GM18907 (cell line): ENCODE data around the gene PTPN7.
"Not testable (repeated sequence)": the region's sequence is repeated elsewhere in the genome, so short reads cannot be mapped to it uniquely, and the experiment has no call there.

Source experiments
- ATAC-seq: cut with Tn5 transposase; IDR thresholded peaks from one replicate; pipeline ENCODE4 v1.9.1; 2021; ENCODE audit warnings: mild to moderate bottlenecking, moderate library complexity; ENCODE audit not compliant: unreplicated experiment

The PTPN7 gene

GRCh38 chr1:202189918-202190715 is 29.7 kb upstream of the PTPN7 start:
- no peak for ATAC-seq

GRCh38 chr1:202189001-202189790 is 28.8 kb upstream of the PTPN7 start:
- no peak for ATAC-seq

GRCh38 chr1:202187697-202188407 is 27.4 kb upstream of the PTPN7 start:
- ATAC-seq = no peak

GRCh38 chr1:202187041-202187671 is 26.8 kb upstream of the PTPN7 start:
- ATAC-seq = no peak

GRCh38 chr1:202186327-202186726 is 25.9 kb upstream of the PTPN7 start:
- no peak for ATAC-seq

GRCh38 chr1:202184750-202185460 is 24.5 kb upstream of the PTPN7 start:
- ATAC-seq = no peak

GRCh38 chr1:202182040-202182877 is 21.9 kb upstream of the PTPN7 start:
- ATAC-seq = no peak

- no peak for ATAC-seq
These were observed 21.2 kb upstream of the PTPN7 start for GRCh38 chr1:202181586-202181985.

- ATAC-seq = not testable (repeated sequence)
These were observed 20.3 kb upstream of the PTPN7 start for GRCh38 chr1:202180751-202181139.

GRCh38 chr1:202179828-202180750 is 19.7 kb upstream of the PTPN7 start:
- ATAC-seq = no peak

- ATAC-seq = no peak
These were observed 16.8 kb upstream of the PTPN7 start for GRCh38 chr1:202176949-202177927.

- no peak for ATAC-seq
These were observed 13.6 kb upstream of the PTPN7 start for GRCh38 chr1:202173993-202174392.

- ATAC-seq = no peak
These were observed 11.6 kb upstream of the PTPN7 start for GRCh38 chr1:202172015-202172355.

- no peak for ATAC-seq
These were observed 11.1 kb upstream of the PTPN7 start for GRCh38 chr1:202171292-202172014.

- ATAC-seq = no peak
These were observed 10.3 kb upstream of the PTPN7 start for GRCh38 chr1:202170726-202171125.

- no peak for ATAC-seq
These were observed 8.5 kb upstream of the PTPN7 start for GRCh38 chr1:202168861-202169260.
